Measurements from ENCODE around the gene PDE9A. TPM values are rescaled to one million over a fixed set of nuclear protein-coding genes. Genes with fewer than 3 reads are reported as not detected.

Gene PDE9A
- total and polyA plus RNA-seq, 2 of the 4 experiments (the other 2 are of a cell fraction), result 0.89 to 0.90 TPM

DNA sequence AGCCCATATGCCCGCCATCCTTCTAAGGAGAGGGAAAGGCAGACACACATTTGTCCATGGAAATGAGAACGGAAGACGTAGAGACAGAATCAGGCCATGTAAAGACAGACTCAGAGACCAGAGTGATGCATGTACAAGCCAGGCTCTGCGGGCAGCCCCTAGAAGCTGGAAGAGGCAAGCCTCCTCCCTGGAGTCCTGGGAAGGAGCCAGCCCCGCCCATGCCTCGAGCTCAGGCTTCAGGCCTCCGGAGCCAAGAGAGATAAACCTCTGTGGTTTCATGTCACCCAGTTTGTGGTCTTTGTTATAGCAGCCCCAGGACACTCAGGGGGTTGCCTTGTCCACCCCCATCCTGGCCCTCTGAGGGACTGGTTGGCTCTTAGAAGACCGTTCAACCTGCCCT, 11.6 kb downstream of the PDE9A start:
- ChIA-PET POLR2A (ENCODE audit: unreplicated experiment) (no interaction called here), CTCF (no interaction called here)
- no TSS peak for BruUV-seq (replicated peaks)
- peaks cover 4% of the 10 kb centered on the region; the same call in 1 of the 2 replicates for H3K27me3 ChIP-seq (ENCODE audit: control insufficient read depth, insufficient read depth, low read length)
- dilution Hi-C loops (cut with HindIII; ENCODE audit: low sequenced_read_pairs, unreplicated experiment) (no loop called here), in situ Hi-C loops (cut with MboI; ENCODE audit: low sequenced_read_pairs) (no loop called here), intact Hi-C loops (cut with micrococcal nuclease) (no loop called here)
- H2AK9ac ChIP-seq (replicated peaks; ENCODE audit: low read depth, low read length, poor library complexity), result no peak overlapping the region
- no peaks in the 10 kb centered on the region for H3K4me1 ChIP-seq (ENCODE audit: control insufficient read depth, insufficient read depth, low read length)
- no peak overlapping the region for H3K18ac ChIP-seq (ENCODE audit: low read depth, low read length)
- no peak overlapping the region for H2BK20ac ChIP-seq (ENCODE audit: low read depth, low read length)
- H3K56ac ChIP-seq (ENCODE audit: extremely low read depth, insufficient read depth, low read length), result no peak overlapping the region
- H4K5ac ChIP-seq (ENCODE audit: low read depth, low read length), result no peak overlapping the region
- H3K23ac ChIP-seq (ENCODE audit: low read depth, low read length), result no peak overlapping the region
- ATAC-seq (ENCODE audit: low read depth) (no peak), DNase-seq (no peak)
- peaks cover 11% of the 10 kb centered on the region for H3K9me1 ChIP-seq (ENCODE audit: insufficient read depth, low read length)
- no peak overlapping the region for H3K4ac ChIP-seq (ENCODE audit: low read depth, low read length)
- peaks cover 8% of the 10 kb centered on the region for H4K20me1 ChIP-seq (ENCODE audit: insufficient read depth, low read length)
- no peak for TF ChIP-seq MXI1 (IDR thresholded peaks at IDR 0.05; ENCODE audit: borderline replicate concordance, low read depth, low read length)
- TF ChIP-seq POLR2A (IDR thresholded peaks at IDR 0.05; ENCODE audit: low read depth, low read length), result no peak
- H2AFZ ChIP-seq (replicated peaks; ENCODE audit: low read length, poor library complexity), result no peak overlapping the region
- no peak overlapping the region for H3K4me3 ChIP-seq (ENCODE audit: insufficient read depth, low read depth, low read length)
- H3K36me3 ChIP-seq (ENCODE audit: control insufficient read depth, insufficient read depth, low read length), result no peaks in the 10 kb centered on the region
- H3K14ac ChIP-seq (replicated peaks; ENCODE audit: low read depth, low read length), result no peak overlapping the region
- no peak overlapping the region for H4K8ac ChIP-seq (ENCODE audit: low read depth in 2 of 2, low read length in 2 of 2)
- no peak overlapping the region for H3K9ac ChIP-seq (ENCODE audit: low read depth, low read length)
- H3K4me2 ChIP-seq (ENCODE audit: low read depth, low read length), result no peak overlapping the region
- H2BK15ac ChIP-seq (ENCODE audit: low read depth, low read length), result no peak overlapping the region
- H3K9me3 ChIP-seq (ENCODE audit: control insufficient read depth, insufficient read depth, low read length), result no peaks in the 10 kb centered on the region
- no peak overlapping the region for H3K27ac ChIP-seq (ENCODE audit: insufficient read depth, low read length)
- H2AK5ac ChIP-seq (ENCODE audit: low read depth, low read length), result no peak overlapping the region
- H2BK5ac ChIP-seq (ENCODE audit: low read depth, low read length, poor library complexity, severe bottlenecking), result no peak overlapping the region
- WGBS, 2 experiments (ENCODE audit: extremely low coverage in 2 of 2, insufficient read length in 1 of 2), result 90% methylated on average over 3 of the region's 8 CpGs; no CpG with 5 or more reads in 1 of the 2 experiments
- no peak overlapping the region for H4K91ac ChIP-seq (ENCODE audit: insufficient read depth, low read depth, low read length)
- H3K79me1 ChIP-seq (ENCODE audit: low read depth in 1 of 2, low read length in 2 of 2), result 0 out of 4 replicates have a peak, but pooled peaks cover 0 to 8% of the 10 kb centered on the region in 2 experiments
- no peak overlapping the region for H2BK120ac ChIP-seq (ENCODE audit: low read depth, low read length)
